Stromal cell of bone marrow (primary cell): Measurements from ENCODE around the gene GNPDA2.

ENCODE experiments used
- DNase-seq: peaks from one replicate; pipeline ENCODE4 v3.0.0-alpha.2; 2012; ENCODE audit warnings: low read depth

Gene GNPDA2

DNA sequence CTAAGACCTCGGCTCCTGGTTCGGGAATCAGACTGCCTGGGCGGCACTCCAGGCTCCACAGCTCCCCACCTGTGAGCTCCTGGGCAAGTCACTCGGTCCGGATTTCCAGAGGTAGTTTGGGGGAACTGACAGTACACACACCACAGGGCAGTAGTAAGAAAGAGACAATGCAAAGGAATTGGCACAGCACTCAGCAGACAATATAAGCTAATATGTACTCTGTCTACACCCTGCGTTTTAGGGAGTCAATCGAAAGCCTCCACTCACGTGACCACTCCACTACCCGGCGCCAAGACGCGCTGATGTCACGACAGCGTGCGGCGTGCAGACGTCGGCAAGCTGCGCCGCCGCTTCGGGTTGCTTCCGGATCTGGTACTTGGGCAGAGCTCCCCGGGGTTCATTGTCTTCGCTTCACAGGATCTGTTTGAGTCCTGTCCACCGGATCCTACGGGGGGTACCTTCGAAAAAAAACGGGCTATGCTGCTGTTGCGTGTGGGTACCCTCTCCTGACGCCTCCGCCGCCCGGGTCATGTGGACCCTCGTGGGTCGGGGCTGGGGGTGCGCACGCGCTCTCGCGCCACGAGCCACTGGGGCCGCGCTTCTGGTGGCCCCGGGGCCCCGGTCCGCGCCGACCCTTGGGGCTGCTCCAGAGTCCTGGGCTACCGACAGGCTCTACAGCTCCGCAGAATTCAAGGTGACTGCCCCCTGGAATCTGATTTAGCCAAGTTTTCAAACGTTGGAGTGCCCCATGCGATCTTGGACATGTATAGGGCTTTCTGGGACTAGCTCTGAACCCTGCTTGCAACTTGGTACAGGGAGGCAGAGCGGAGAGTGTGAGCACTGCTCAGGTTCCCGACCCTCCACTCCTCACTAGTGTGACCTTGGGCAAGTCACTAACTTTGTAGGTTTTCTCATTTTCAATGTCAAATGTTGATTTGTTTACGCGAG lies 48.0 kb downstream of the GNPDA2 start, which contains the start of gene GUF1:
TSS of gene GUF1 (plus strand) at position 327 of the 948 bp plus-strand sequence. CDS start at position 530, 203 bp downstream.
- DNase-seq, result peak; percentile 83

DNA sequence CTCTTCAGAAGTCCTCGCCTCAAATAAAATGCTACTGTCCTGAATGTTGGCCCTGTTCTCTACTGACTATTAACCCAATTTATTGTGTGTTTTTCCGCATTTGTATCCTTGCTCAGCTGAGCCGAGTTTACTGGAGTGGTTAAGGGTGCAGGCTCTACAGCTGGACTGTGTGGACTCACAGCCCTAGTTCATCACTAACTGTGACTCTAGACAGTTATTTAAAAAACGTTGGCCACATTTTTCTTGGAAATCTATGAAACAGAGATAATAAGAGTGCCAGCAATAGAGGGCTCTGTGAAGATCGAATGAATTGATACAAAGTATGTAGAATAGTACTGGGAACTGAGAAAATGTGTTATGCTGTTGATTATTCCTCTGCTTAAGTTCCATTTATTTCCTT lies 51.0 kb downstream of the GNPDA2 start:
- DNase-seq, result no peak

DNA sequence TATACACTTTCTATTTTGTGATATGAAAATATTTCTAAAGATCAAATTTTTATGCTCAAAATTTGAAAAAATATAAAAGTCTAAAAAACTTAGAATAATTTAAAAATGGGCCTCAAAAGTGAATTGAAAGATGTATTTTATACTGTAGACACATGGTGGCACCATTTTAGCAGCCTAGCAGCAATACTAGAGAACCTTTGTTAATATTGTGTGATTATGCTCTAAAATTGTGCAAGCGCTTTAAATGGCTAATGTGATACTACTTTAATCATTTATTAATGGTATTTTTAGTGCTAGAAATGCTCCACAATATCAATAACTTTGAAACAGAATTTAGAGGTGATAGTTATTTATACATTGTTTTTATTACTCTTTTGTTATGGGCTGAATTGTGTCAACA lies 51.9 kb downstream of the GNPDA2 start:
- no peak for DNase-seq

DNA sequence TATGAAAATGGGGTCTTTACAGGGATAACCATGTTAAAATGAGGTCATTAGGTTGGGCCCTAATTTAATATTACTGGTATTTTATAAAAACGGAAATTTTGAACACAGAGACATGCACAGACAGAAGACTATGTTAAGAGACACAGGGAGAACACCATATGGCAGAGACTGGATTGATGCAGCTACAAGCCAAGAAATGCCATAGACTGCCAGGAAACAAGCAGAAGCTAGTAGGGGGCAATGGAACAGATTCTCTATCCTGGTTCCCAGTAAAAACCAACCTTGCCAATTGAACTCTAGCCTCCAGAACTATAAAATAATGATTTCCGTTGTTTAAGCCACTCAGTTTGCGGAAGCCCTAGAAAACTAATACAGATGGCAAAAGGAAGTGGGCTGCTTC lies 54.7 kb downstream of the GNPDA2 start:
- DNase-seq, result no peak

DNA sequence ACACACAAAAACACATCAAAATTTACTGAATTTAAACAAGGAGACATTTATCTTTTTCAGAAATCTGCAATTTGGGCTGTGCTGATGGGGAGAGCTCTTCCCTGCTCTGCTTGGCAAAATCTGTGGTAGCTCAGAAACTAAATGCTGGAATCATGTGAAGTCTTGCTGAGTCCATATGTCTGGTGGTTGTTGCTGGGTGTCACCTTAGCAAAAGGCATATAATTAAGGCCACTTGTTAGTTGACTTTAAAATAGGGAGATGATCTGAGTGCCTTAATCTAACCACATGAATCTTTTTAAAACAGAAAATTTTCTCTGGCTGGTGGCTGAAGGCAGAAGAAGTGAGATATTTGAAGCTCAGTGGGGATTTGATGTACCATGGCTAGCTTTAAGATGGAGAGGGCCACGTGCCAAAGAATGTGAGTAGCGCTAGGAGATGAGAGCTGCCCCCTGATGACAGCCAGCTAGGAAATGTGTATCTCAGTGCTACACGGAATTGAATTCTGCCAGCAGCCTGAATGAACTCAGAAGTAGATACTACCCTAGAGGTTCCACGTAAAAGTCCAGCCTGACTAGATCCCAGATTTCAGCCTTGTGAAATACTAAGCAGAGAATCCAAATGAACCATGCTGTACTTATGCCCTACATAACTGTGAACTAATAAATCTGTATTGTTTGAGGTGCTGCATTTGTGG lies 55.7 kb downstream of the GNPDA2 start:
- DNase-seq, result no peak

DNA sequence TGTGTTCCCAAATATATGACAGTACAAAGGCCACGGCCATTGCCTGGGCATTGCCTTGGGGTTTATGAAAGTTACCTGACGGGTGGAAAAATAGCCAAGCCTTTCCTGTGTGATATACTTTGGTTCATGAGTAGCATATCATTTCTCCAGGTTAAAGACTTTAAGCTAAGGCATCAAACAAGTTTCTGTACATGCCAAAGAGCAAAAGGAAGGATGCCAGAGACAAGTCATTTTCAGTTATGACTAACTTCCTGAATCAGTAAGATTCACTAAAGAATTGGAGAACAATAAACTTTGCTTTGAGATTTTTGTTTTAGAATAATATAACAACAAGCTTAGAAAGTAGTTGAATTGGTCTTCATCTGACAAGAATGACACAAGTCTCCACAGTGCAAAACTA lies 57.8 kb downstream of the GNPDA2 start:
- no peak for DNase-seq

DNA sequence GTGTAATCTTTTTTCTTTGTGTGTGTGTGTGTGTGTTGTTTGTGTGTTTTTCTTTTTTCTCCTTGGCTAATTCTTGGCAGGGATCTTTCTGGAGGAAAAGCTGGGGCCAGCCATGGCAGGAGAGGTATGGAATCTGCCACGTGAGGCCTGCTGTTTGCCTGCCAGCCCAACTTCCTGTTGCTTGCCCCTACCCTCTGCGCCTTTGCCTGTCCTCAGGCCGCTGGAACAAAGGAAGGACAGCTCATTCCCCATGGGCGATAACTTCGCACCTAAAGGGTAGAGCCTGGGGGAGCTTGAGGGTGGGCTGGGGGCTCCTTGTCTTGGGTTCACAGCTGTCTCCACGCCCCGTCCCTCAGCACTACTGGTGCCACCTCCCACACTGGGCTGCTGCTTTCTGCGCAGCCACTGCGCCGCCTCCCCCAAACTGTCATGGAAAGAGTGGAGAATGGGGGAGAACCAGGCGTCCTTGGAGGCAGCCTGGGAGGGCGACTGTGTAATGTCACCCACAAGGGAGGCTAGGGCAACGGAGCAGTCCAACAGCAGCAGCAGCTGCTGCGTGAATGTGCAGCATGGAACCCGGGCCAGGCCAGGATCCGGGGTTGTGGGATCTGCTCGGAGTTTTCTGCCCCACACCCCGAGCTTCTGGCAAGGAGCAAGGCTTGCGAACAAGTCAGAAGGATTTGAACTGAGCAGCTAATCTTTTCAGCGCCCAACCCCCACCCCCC lies 62.7 kb downstream of the GNPDA2 start:
- no peak for DNase-seq

DNA sequence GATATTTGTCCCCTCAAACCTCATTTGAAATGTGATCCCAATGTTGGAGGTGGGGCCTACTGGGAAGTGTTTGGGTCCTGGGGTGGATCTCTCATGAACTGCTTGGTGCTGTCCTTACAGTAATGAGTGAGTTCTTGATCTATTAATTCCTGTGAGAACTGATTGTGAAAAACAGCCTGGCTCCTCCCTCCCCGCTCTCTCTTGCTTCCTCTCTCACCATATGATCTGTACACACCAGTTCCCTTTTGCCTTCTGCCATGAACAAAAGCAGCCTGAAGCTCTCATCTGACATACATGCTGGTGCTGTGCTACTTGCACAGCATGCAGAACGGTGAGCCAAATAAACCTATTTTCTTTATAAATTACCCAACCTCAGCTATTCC lies 63.7 kb downstream of the GNPDA2 start:
- DNase-seq, result no peak

DNA sequence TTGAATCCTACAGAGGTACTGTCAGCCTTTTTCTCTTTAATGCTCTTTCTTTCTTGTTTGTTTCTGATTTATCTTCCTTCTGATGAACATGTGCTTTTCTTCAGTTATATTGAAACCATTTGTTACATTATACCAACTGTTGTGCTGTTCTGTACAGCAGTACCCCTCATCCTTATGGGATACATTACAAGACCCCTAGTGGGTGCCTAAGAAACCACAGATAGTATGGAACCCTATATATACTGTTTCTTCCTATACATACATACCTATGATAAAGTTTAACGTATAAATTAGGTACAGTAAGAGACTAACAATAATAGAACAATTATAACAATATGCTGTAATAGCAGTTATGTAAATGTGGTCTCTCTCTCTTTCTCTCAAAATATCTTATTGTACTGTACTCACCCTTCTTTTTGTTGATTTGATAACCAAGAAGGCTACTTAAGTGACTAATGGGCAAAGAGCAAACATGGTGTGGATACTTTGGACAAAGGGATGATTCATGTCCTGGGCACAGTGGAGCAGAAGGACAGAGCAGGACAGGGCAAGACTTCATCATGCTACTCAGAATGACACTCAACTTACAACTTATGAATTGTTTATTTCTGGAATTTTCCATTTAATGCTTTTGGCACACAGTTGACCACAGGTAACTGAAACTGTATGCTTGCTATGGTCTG lies 64.3 kb downstream of the GNPDA2 start:
- no peak for DNase-seq

DNA sequence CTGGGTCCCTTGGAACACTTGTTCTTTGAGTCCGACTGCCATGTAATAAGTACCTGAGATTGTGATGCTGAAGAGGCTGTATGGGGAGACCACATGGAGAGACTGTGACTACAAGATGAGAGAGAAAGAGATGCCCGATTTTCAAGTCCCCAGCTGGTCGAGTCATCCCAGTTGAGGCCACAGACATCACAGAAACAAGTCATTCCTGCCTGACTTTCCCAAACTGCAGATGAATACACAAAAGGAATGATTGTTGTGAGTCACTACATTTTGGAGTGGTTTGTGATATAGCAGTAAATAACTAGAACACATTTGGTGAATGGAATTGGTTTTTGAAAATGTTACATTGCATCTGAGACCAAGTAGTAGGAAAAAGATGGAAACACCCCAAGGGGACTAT lies 66.0 kb downstream of the GNPDA2 start:
- DNase-seq, result no peak

DNA sequence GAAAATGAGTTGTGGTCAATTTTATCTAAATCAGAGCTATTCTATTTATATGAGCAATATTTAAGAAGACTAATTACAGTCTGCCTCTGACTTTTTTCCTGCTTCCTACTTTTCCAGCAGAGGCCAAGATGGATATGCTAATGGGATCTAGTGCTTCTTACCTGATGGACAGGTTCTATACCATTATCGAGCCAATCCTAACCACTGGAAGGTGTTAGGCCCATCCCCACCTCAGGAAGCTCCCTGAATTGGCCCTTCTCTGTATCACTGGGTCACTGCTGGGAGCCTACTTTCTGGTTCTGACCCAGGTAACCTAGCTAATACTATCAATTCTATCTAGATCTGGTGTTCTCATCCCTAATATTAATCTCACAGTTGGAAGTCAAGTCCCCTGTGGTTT lies 74.4 kb downstream of the GNPDA2 start:
- DNase-seq, result no peak
